Stimulated activated naive CD4-positive, alpha-beta T cell (primary cell): ENCODE data around the gene GRAP2.

Source experiments
- DNase-seq, 6 experiments: peaks; one replicate each; lab custom pipeline; 2025; lab: John Stamatoyannopoulos, UW

Gene GRAP2

DNA sequence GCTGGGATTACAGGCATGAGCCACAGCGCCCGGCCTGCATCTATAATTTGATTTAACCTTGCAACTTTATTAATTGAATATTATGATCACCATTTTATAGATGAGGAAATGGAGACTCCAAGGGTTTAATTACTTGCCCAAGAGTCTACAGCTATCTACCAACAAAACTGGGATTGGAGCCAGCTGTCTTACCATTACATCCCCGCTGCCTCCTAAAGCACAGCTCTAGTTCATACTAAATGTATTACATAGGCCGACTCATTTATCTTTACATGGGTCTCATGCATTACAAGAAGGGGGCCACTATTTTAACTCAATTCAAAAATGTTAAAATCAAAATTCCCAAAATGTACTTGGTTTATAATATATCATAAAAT, 45.2 kb downstream of the GRAP2 start:
- no peak for DNase-seq

DNA sequence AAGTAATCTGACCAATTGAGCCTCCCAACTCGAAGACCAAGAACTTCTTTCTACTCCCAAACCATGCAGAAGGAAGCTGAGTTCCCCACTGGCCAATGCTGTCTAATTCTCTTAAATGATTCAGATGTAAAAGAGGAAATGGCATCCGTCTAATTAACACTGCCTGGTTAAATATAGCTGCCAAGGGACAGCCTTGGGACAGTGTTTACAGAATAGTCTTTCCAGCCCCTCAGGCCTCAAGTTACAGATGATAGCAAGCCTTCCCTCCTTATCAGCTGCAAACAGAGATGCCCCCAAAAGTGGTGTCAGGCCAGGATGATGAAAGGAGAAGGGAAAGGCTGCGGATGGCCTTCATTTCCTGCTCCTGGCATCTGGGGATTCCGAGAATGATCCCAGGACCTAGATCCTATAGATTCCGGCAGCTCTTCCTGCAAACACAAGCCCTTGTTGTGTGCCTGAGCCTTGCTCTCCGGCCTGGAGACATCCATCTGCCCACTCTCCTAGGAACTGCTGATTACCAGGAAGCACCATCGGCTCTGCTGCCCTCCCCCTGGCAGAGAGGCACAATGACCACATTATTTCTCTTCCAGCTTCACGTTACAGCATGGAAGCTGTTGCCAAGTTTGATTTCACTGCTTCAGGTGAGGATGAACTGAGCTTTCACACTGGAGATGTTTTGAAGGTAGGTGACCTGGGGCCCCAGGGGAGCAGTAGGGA, 45.8 kb downstream of the GRAP2 start:
- no peak for DNase-seq

DNA sequence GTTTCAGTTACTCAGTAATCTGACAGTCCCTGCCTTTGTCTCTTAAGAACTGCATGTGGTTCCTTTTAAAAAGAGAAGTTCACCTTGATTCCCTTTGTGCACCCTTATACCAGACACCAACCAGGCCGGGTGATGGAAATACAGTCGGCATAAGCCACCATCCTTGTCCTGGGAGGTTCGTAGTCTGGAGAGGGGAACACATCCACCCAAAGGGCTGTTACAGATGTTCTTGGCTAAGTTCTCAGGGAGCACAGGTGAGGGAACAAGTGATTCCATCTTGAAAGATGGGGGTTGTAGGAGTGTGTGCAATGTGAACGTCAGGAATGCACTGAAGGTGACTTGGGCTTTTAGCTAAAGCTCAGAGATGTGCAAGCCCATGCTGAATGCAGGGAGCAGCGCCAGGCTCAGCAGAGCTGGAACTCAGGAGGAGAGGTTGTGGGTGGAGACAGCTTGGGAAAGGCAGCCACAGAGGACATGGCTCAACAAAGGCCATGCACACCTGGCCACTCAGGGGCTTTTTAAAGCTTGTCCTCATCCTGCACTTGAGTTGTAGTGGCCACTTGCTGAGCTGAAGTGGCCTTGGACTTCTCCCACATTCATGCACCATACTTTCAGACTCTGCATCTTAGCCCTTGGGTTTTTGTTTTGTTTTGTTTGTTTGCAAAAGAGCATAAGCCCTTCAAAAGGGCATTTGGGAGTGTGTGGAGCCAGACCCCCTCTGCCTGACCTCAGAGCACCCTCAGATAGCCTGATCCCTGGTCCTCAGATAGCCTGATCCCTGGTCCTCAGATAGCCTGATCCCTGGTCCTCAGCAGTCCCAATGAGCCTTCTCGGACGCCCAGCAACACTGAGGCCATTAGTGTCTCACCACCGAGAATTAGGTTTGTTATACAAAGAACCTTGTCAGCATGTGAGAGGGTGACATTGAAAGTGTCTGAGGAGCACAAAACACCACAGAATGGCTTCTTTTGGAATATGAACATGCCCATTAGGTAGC, 46.6 kb downstream of the GRAP2 start:
- DNase-seq: no peak

DNA sequence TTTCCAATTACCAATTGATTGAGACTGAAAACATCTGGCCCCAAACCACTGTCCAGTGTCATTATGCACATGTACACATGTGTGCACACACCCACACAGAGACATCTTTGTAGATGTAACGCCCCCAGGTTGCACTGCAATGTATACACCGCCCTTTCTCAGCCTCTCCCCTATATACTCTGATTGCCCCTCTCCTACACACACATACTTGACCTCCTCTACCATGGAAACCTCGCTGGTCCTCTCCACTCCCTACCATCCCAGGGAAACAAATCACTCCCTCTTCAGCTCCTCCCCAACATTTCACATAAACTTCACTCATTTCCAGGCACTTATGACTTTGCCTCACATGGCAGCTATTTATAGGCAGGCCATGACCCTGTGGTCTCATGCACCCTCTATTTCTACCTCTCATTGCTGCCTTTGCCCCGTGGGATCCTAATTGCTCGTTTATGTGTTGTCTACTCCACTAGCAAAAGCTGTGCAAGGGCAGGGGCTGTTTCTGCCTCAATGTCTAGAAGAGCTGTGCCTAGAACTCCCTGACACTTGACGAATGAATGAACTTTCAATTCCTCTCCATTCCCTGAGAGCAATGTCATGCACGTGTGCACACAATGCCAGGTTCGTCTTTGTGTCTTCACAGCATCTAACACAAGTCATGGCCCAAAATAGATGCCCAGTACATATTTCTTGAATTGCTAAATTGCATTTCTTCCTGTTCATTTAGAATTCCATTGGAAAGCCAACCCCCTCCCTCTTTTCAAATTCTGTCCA, 49.3 kb downstream of the GRAP2 start:
- DNase-seq: no peak

DNA sequence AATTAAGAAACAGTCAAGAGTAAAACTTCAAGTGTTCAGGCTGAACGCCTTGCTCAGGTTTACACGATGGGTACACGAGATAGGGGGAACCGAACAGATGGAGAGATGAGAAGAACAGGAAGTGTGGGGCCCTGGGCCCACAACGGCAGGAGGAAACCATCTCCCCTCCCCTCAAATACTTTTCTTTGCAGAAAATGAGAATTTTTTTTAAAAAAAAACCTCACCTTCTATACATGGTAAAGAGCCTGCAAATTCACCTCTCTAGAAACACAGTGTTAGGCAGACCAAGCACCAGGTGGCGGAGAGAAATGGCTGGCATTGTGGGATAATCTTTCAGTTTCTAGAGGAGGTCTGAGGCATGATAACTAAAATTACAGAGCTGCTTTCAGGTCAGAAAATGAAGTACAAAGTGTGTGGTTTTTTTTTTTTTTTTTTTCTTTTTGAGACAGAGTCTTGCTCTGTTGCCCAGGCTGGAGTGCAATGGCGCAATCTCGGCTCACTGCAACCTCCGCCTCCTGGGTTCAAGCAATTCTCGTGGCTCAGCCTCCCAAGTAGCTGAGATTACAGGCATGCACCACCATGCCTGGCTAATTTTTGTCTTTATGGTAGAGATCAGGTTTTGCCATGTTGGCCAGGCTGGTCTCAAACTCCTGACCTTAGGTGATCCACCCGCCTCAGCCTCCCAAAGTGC, 50.9 kb downstream of the GRAP2 start:
- DNase-seq: peak; percentile 26 to 79 (median 60)

DNA sequence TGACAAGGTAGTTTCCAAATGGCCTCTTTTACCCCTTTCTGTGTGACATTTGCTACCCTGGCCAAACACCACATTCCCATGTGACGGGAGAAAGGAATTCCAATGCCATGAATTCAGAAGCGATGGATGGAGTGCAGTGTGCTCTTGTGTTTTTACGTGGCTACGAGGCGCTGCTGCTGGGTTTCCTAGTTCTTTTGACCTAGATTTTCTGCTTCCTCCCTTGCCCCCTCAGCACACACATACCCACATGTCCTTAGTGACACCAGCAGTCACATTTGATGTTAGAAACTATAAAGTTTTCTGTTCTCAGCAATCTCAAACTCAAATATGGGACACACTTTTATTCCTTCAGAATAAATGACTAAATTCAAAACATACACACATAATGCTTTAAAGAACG, 51.5 kb downstream of the GRAP2 start:
- peak in 2 of 6 experiments; percentile 28 to 42 for DNase-seq

DNA sequence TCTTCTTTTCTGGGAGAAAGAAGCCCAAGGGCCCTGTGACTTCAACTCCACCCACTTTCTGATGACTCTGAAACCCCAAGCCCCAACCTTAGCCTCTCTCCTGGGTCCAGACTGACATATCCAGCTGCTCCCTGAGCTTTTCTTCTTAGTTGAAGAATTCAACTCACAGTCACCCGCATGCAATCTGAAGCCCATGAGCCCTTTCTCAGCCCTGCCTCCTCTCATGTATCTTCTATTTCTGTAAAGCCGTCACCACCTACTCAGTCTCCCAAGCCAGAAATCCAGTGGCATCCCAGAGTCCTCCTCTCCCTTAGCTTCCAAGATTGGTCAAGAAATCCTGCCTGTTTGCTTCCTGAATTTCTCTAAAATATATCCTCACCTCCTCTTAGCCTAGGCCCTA, 52.2 kb downstream of the GRAP2 start:
- DNase-seq: no peak

DNA sequence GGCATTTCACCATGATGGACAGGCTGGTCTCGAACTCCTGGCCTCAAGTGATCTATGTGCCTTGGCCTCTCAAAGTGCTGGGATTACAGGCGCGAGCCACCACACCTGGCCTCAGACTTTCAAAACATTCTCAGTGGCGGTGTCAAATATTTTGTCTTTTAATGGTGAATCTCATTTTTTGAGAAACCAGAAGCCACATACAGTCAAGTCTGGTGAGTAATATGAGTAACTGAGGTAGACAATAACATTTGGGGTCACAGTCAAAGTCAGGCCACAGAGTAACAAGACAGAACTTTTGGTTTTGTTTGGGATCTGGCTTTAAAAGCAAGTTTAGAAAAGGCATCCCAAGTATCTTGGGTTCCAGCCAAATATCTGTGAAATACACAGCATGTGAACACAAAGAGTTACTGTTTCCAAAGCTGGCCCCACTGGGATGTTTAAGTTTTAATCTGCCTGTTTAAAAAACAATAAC, 53.7 kb downstream of the GRAP2 start:
- no peak for DNase-seq

DNA sequence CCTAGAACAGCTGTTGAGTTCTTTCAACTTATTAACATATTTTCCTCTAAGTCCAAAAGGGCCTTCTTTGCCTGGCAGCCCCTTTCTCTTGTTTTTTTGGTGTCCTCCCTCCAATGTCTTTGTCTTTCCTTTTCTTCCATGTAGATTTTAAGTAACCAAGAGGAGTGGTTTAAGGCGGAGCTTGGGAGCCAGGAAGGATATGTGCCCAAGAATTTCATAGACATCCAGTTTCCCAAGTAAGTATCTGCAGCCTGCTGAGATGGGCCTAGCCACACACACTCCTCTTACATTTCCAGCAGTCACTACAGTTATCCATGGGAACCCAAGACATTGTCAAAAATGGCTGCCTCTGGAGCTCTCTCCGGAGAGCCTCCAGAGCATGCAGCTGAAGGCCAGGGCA, 54.8 kb downstream of the GRAP2 start:
- DNase-seq: no peak

DNA sequence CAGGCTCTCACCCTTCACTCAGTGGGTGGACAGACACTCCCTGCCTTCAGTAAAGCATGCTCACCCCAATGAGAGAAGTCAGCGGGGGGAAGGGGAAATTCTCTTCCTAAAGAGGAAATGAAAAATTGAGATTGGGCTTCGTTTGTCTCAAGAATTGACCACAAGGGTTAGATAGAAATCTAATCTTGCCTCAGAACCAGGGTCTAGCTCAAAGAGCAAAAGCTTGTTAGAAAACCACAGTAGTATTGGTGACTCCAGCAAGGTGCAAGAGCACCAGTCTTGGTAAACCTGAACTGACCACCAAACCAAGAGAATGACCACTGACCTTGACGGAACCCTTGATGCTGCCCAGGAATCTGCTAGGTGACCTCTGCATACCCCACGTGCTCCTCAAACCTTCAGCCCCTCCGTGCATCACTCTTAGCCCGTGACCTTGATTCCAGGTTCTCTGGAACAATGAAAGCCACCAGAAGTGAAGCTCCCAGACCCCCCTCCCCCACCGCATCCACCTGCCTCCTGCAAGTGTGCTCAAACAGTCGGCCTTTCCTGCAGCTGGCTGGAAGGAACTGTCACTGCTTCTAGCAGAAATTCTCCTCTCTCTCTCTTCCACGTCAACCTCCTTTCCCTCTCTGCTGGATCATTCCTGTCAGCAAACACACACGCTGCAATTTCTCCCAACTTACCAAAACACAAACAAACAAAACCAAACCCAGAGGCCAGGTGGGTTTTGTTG, 56.2 kb downstream of the GRAP2 start:
- DNase-seq: no peak

DNA sequence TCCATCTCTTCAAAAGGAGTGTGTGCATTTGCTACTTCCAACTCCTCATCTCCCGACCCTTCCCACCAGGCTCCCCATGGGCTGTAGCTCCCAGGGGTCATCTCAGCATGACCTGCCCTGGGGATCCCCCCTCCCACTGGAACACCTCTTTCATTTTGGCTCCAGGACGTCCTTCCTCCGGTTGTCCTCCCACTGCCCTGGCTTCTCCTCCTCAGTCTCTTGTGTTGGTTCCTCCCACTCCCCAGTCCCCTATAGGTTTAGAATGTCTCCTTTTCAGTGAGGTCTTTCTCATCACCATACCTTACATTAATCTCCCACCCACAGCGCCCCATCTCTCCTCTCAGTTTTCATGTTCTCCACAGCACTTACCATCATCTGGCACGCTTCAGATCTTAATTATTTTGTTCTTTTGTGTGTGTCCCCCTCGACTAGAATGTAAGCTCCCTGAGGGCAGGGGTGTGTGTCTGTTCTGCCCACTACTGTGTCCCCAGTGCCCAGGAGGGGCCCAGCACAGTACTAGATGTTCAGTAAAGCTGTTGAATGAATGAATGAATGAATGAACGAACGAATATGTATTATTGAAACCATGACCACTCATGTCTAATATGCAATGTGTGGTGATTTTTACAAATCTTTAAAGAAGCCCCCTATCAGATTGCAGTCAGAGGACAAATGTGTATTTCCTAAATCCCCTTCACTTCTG, 57.3 kb downstream of the GRAP2 start:
- DNase-seq: no peak

DNA sequence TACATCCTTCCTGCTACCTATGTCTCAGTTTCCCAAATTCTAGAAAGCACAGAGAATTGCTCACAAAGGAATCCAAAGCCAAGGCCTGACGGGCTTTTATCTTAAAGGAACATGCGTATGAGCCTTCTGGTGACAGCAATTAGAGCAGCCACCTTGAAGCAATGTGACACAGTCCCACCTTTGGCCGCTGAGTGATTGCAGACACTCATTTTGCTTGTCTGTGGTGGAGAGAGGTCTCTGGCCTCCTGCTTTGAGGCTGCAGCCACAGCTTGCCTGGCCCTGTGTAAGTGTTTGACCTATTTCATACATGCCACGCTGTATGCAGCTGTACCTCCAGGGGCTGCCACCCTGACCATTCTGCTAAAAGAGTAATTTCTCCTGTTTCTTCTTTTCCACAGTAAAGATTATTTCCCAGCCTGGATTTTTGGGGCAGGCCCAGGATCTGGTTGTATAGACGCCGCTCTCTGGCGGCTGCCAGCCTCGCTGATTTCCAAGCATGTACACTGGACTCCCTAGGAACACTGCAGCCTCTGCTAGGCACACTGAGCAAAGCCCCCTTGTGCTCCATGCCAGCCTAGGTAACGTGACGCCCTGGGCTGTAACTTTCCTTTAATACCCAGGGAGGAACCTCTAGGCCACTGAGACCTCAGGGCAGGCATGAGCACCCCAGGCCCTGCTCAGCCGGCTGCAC, 58.2 kb downstream of the GRAP2 start:
- no peak for DNase-seq

DNA sequence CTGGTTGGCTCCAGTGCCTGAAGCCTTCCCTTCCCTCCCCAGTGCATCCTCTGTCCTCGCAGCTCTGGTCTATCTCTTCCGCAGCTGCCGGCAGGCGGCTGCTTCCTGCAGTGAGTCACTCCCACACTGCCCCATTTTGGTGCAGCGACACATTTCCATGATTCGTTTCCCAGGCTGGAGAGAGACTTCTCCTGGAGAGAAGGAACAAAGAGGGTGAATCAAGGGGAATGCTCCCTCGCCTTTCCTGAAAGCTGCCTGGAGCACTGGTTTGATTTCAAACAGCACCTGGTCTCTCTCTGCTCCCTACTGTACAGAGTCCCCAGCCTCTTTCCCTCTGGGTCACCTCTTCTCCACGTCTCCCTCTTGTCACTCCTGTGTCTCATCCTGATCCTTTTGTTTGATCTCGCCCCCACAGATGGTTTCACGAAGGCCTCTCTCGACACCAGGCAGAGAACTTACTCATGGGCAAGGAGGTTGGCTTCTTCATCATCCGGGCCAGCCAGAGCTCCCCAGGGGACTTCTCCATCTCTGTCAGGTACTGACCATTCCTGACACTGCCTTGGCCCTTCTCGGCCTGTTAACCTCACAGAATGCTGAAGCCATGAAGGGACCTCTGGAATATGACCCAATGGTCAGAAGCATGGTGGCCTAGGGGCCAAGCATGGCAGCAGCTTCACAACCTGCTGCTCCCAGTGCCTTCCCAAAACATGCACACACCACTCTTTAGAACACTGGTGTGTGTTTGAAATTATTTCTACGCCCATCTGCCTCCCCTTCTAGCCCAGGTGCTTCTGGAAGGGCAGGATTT, 59.0 kb downstream of the GRAP2 start, which contains the start of gene TMA7B:
Gene TMA7B, plus strand, starts transcription at position 758 of the 808 bp plus-strand sequence. CDS start 3,978 bp downstream, outside the sequence.
- peak in 5 of 6 experiments; percentile 9 to 52 (median 19) for DNase-seq

DNA sequence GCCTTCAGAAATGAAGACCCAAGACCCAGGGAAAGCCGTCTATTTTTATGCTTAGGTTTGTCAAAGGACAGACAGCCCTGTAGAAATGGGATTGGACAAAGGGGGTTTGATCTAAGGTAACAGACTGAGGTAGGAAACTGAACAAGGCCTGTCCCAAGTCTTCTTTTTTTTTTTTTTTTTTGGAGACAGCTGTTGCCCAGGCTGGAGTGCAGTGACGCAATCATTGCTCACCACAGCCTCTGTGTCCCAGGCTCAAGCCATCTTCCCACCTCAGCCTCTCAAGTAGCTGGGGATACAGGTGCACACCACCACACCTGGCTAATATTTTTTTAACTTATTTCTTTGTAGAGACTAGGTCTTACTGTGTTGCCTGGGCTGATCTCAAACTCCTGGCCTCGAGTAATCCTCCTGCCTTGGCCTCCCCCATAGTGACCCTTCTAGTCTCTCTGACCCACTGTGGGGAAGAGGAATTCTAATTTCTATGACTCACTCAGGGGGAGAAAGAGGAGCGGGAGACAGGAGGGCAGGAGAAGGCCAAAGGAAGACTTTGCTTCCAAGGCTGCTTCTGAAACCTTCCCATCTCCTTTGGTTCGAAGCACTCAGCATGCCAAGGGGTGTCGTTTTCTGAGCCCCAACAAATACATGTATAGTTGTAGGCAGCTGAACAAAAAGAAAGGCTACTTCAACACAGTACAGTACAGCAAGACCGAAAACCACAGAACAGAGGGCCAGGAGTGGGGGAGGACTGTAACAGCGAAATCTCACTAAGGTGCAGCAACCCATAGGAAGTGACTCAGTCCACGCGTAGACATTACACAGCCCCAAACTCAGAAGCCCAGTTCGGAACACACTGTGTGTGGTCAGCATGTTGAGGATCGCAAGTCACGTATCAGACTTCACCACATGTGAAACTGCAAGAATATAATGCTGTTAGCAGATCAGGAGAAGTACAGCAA, 60.2 kb downstream of the GRAP2 start:
- peak in 1 of 6 experiments; percentile 25 for DNase-seq

DNA sequence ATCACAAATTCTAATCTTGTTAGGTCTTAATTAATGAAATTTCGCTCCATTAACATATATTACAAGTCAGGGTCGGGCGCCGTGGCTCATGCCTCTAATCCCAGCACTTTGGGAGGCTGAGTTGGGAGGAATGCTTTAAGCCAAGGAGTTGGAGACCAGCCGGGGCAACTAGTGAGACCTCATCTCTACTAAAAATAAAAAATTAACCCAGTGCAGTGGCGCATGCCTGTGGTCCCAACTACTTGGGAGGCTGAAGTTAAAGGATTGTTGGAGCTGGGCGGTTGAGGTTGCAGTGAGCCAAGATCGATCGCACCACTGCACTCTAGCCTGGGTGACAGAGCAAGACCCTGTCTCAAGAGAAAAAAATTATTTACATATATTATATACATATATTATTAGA, 61.2 kb downstream of the GRAP2 start:
- no peak for DNase-seq

DNA sequence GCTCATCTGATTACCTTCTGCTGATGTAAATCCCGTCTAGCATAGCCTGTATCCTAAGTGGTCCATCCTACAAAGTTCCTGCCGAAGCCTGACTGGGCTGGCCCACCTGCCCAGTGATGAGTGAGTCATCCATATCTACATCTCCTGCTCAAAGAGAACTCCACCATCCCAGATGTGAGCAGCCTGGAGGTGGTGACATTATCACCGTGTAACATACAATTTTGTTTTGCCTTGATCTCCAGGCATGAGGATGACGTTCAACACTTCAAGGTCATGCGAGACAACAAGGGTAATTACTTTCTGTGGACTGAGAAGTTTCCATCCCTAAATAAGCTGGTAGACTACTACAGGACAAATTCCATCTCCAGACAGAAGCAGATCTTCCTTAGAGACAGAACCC, 64.9 kb downstream of the GRAP2 start:
- DNase-seq: no peak

DNA sequence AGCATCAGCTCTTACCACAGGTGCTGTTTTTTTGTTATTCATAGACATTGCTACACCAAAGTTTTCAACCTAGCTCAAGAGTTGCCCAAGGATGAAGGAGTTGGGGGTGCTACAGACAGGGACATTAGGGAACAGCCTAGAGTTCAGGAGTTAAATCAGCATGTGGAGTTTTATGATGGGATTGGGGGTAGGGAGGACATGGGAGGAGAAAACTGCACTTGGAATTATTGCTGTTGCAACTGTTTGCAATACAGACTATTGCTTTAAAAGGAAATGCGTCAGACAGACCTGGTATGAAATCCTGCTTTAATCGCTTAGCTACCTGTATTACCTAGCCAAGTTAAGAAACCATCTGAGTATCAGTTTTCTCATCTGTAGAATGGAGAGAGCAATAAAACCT, 65.6 kb downstream of the GRAP2 start:
- DNase-seq: no peak
